GM10847 (cell line): ENCODE measurements around the gene LHX5.

Source experiments
- POLR2A ChIP-seq: IDR thresholded peaks from 2 replicates; pipeline ENCODE4 v1.6.1; 2011; ENCODE audit not compliant: insufficient read length; ENCODE audit errors: extremely low read depth

Gene LHX5

GRCh38 chr12:113457710-113458109, 14.0 kb downstream of the LHX5 start:
- TF ChIP-seq POLR2A: no peak

- no peak for TF ChIP-seq POLR2A
Observed at GRCh38 chr12:113457185-113457584, 14.5 kb downstream of the LHX5 start.

GRCh38 chr12:113456761-113457160, 14.9 kb downstream of the LHX5 start:
- no peak for TF ChIP-seq POLR2A

DNA sequence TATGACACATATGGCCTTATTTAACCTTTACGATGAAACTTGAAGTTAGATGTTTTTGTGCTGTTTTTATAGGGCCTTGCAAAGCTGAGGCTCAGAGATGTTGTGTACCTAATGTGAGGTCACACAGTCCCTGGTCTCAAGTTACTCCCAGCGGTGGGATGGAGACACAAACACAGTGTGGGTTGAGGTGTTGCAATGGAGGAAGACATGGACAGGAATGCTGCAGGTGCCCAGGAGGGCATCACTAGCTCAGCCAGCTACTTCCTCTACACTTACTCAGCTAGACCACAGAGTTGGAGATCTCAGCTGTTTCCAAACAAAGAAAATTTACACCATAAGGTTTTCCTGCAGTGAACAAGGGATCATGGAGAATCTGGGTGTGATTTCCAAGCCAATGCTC, 15.5 kb downstream of the LHX5 start:
- TF ChIP-seq POLR2A: no peak

DNA sequence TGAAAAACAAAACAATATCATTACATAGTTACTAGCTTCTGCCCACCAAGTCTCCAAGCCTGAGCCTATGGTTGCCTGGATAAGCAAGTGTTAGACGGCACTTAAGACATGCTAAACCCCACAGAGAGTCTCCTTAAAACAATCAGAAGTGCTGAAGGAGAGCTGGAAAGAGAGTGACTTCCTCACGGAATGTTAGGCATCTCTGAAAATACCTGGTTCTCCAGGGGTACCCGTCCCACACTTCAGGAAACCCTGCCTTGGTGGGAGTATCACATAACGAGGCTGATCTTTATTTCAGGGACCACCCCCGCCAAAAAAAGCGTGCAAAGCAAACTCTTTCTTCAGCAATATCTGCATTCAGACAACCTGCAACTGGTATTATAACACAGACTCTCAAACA, 18.3 kb downstream of the LHX5 start:
- TF ChIP-seq POLR2A: no peak

DNA sequence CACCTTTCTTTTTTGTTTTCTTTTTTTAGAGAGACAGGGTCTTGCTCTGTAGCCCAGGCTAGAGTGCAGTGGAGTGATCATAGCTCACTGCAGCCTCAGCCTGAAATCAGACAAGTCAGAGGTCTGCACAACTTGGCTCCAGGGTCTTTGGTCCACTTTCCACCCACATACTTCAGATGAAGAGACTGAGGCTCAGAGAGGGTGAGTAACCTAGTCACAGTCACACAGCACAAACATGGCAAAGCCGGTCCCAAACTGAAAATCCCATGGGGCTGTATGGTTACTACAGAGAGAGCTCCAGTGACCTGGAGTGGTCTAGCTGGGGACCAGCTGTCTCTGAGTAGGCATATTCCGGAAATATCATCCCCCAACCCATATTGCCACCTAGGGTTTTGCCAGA, 19.2 kb downstream of the LHX5 start:
- TF ChIP-seq POLR2A: no peak

DNA sequence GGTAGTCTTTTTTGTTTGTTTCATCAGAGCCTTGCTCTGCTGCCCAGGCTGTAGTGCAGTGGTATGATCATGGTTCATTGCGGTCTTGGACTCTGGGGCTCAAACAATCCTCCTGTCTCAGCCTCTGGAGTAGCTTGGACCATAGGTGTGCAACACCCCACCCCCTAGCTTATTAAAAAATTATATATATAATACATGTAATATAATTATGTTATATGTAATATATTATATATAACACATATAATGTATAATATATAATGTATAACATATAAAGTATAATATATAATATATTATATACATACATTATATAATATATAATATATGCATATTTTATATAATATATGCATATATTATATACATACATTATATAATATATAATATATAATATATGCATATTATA, 21.8 kb downstream of the LHX5 start:
- TF ChIP-seq POLR2A: no peak

DNA sequence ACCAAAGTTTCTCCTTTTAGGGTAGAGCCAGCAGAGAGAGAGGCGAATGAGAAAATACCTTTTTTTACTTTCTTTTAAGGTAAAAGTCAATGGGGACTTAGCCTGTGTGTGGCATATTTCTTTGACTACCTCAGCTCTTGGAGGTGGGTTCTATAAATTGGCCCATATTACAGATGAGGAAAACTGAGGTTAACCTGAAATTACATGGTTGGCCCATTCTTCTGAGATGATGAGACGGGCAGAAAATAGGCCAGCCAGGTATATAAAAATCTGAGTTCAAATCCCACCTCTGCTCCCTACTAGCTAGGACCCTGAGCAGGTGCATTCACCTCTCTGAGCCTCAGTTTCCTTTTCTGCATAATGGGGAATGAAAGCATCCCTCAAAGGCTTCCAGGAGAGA, 22.4 kb downstream of the LHX5 start:
- no peak for TF ChIP-seq POLR2A

DNA sequence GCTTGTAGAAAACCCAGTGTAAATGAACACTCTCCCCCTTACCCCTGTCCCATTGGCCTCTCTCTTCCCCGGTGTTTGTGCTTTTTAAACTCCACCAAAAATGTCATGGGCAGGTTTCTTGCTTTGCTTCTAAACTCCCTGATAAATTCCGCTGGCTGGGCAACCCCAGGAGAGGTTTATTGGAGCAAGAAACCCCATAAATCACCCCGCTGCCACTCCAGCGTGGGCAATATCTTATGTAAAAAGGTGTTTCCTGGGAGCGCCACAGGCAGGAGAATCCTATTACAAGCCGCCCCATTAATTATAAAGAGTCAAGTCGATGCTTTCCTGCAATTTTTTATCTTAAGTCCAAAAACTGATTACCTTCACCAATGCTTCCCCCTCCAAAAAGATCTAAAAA, 22.8 kb downstream of the LHX5 start:
- no peak for TF ChIP-seq POLR2A

GRCh38 chr12:113445544-113446171, 26.0 kb downstream of the LHX5 start:
- no peak for TF ChIP-seq POLR2A

DNA sequence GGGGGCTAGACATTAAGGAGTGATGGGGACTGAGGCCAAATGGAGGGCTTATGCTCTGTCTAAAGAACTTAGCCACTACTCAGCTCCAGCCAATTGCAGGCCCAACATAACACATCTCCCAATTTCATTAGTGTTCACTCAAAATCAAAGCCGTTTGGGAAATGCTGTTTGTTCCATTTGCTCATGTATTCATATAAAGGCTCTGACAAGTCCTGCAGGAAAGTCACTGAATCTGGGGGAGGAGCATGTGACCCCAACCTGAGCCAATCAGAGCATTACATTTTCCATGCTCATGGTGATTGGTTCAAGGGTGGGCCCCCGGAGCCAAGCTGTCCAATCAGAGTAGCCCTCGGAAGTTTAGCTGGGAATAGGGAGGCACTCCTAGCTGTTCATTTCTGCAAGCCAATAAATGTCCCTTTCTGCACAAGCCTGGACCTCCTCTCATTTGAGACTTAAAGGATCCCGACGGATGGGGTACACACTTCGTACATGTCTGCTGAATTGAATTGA, 28.6 kb downstream of the LHX5 start:
- no peak for TF ChIP-seq POLR2A

DNA sequence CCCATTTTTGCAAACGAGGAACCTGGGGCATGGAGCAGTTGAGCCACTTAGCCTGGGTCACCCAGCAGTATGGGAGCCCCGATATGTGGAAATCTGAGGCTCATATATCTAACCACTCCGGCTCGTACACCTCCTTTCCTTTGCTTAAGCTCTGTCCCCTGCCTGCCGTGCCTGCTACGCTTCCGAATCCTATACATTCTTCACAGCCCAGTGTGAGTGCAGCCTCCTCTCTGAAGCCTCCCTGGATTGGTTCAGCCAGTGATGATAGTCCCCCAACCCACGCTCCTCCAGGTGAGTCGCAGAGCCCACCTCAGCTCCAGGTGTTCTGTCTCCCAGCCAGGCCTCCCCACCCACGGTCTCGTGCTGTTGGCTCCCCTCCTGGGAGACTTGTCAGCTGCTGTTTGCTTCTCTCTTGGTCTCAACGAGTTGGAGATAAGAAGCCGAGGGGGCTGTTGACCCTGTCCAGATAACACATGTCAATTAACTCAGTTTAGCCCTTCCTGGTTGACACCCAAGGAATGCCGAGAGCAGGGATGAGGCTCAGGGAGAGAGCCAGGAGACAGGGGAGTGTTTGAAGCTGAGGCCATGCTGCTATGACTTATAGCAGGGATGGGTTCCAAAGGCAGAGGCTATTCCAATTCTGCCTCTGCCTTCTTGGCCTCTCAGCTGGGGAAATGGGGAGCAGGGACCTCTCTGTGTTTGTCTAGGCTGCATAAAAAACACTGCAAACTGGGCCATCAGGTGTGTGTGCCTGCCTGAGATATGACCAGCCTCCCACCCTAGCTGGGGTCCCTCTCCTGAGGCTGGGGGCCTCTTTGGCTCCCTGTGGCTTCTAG, 30.5 kb downstream of the LHX5 start:
- no peak for TF ChIP-seq POLR2A

GRCh38 chr12:113440336-113440735, 31.3 kb downstream of the LHX5 start:
- no peak for TF ChIP-seq POLR2A

DNA sequence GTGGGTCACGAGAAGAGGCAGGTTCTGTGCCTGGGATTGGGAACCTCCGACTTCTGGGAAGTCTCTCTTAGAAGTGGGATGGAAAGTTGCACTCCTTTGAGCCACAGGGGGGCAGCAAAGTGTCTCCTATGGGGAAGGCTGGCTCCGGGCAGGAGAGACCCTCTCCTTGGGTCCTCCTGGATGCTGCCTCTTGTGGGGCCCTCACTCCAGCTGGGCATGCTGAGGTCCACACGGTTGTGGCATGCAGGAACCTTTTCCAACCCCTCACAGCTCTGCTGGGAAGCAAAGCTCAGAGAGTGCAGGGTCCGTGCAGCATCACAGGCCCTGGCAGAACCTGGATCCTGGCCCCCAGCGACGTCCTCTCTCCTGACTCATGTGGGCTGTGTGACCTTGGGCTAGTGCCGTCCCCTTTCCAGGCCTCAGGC, 32.1 kb downstream of the LHX5 start:
- no peak for TF ChIP-seq POLR2A

GRCh38 chr12:113439301-113439597, 32.4 kb downstream of the LHX5 start:
- TF ChIP-seq POLR2A: no peak

- no peak for TF ChIP-seq POLR2A
Observed at GRCh38 chr12:113438523-113439300, 33.0 kb downstream of the LHX5 start.
